Thyroid gland (tissue), 4 donors: Measurements from ENCODE around the gene DISC1. TPM values are rescaled to one million over a fixed set of nuclear protein-coding genes. Genes with fewer than 3 reads are reported as not detected.
A peak's percentile ranks its signal among the peaks of the same experiment; 100 is the strongest.

ENCODE experiments used
- DNase-seq, 2 donors: peaks; one replicate each; pipeline ENCODE4 v3.0.0-alpha.2; 2019
- H3K27ac ChIP-seq, 3 donors: fragments of 200-600 bp; sonication (generic); 1 replicate in 2 of 3; 2 replicates in 1 of 3; pipeline ENCODE4 v1.5.1; 2016 to 2019; ENCODE audit warnings: mild to moderate bottlenecking in 1 of 3, moderate library complexity in 1 of 3
- H3K27me3 ChIP-seq: fragments of 200-600 bp; sonication (generic); one replicate; pipeline ENCODE4 v1.5.1; 2019
- H3K36me3 ChIP-seq, 2 donors: fragments of 200-600 bp; sonication (generic); one replicate each; pipeline ENCODE4 v1.5.1; 2016 to 2019
- H3K4me1 ChIP-seq, 2 donors: fragments of 200-600 bp; sonication (generic); one replicate each; pipeline ENCODE4 v1.5.1; 2017 to 2019
- H3K4me3 ChIP-seq, 3 donors: fragments of 200-600 bp; sonication (generic); replicated peaks in 1 of 3; 1 replicate in 2 of 3; 2 replicates in 1 of 3; pipeline ENCODE4 v1.5.1; 2016; ENCODE audit warnings: mild to moderate bottlenecking in 1 of 3
- H3K9me3 ChIP-seq: fragments of 200-600 bp; sonication (generic); one replicate; pipeline ENCODE4 v1.5.1; 2017
- CTCF ChIP-seq, 6 experiments: fragments of 200-600 bp in 3 of 6; fragments of 450-650 bp in 3 of 6; sonication (generic) in 3 of 6; IDR thresholded peaks; one replicate each; pipeline ENCODE4 v1.5.1; 2016 to 2019; ENCODE audit warnings: antibody characterized with exemption in 6 of 6, mild to moderate bottlenecking in 2 of 6, inconsistent platforms in 1 of 6, moderate library complexity in 1 of 6
- POLR2A ChIP-seq, 2 donors: fragments of 450-650 bp; IDR thresholded peaks; one replicate each; pipeline ENCODE4 v1.6.1; 2017; ENCODE audit warnings: antibody characterized with exemption in 2 of 2, mild to moderate bottlenecking in 2 of 2, moderate library complexity in 1 of 2
- WGBS, 2 donors: methylation state at CpG; one replicate each; pipeline ENCODE4 v1.1.5; 2017; 5-methylcytosine and 5-hydroxymethylcytosine counted together
- intact Hi-C: fragments of 100-400 bp; cut with DNase I; formaldehyde crosslinking; loops from one replicate; pipeline ENCODE4 v1.15.1; 2023
- total RNA-seq, 4 donors: library from RNA; depleted of rRNA; stranded (reverse); fragments of >200 nt; gene quantifications; one replicate each; pipeline ENCODE4 v1.2.3, GENCODE V29; 2016

Gene DISC1
- total RNA-seq, 4 donors from 2014 or later = 6.9 to 17.7 (median 9.8) TPM

GRCh38 chr1:231855361-231855760, 228.8 kb downstream of the DISC1 start:
- no peaks in the 10 kb centered on the region for H3K27me3 ChIP-seq
- H3K4me1 ChIP-seq = peaks cover 0 to 9% of the 10 kb centered on the region in 2 donors
- intact Hi-C loops = no loop called here
- 87 to 90% methylated on average over 1 of the region's 1 CpG for WGBS, 2 donors
- no peak overlapping the region for H3K4me3 ChIP-seq
- no peak for DNase-seq
- TF ChIP-seq CTCF (IDR thresholded peaks at IDR 0.05) (no peak), POLR2A (IDR thresholded peaks at IDR 0.05) (no peak)
- H3K36me3 ChIP-seq = no peaks in the 10 kb centered on the region
- H3K27ac ChIP-seq = no peak overlapping the region
- H3K9me3 ChIP-seq = no peaks in the 10 kb centered on the region

GRCh38 chr1:231855926-231856325, 229.3 kb downstream of the DISC1 start:
- H3K27me3 ChIP-seq = no peaks in the 10 kb centered on the region
- intact Hi-C loops = no loop called here
- DNase-seq = no peak
- H3K9me3 ChIP-seq = no peaks in the 10 kb centered on the region
- no peak overlapping the region for H3K27ac ChIP-seq
- H3K36me3 ChIP-seq = no peaks in the 10 kb centered on the region
- peaks cover 0 to 9% of the 10 kb centered on the region in 2 donors for H3K4me1 ChIP-seq
- no peak for TF ChIP-seq CTCF (IDR thresholded peaks at IDR 0.05)
- no peak for TF ChIP-seq POLR2A (IDR thresholded peaks at IDR 0.05)
- H3K4me3 ChIP-seq = no peak overlapping the region
- 98% methylated on average over 5 of the region's 5 CpGs for WGBS, 2 donors

- no peaks in the 10 kb centered on the region for H3K36me3 ChIP-seq
- no peaks in the 10 kb centered on the region for H3K27me3 ChIP-seq
- no peak overlapping the region for H3K27ac ChIP-seq
- no peak for DNase-seq
- TF ChIP-seq POLR2A (IDR thresholded peaks at IDR 0.05) = no peak
- no peak for TF ChIP-seq CTCF (IDR thresholded peaks at IDR 0.05)
- H3K4me1 ChIP-seq = peaks cover 0 to 9% of the 10 kb centered on the region in 2 donors
- intact Hi-C loops = no loop called here
- H3K9me3 ChIP-seq = no peaks in the 10 kb centered on the region
- no peak overlapping the region for H3K4me3 ChIP-seq
- 99 to 100% methylated on average over 3 of the region's 3 CpGs for WGBS, 2 donors
Observed at GRCh38 chr1:231856426-231856825, 229.8 kb downstream of the DISC1 start.

- Histone ChIP-seq H3K4me3 (no peak overlapping the region), H3K27me3 (no peaks in the 10 kb centered on the region), H3K9me3 (no peaks in the 10 kb centered on the region), H3K36me3 (no peaks in the 10 kb centered on the region), H3K4me1 (peaks cover 0 to 9% of the 10 kb centered on the region in 2 donors), H3K27ac (no peak overlapping the region)
- TF ChIP-seq POLR2A (IDR thresholded peaks at IDR 0.05) (no peak), CTCF (IDR thresholded peaks at IDR 0.05) (no peak)
- intact Hi-C loops = no loop called here
- 96 to 97% methylated on average over 4 of the region's 4 CpGs for WGBS, 2 donors
- DNase-seq = no peak
Observed at GRCh38 chr1:231856894-231857293, 230.3 kb downstream of the DISC1 start.

GRCh38 chr1:231857609-231858135, 231.1 kb downstream of the DISC1 start:
- no peaks in the 10 kb centered on the region for H3K36me3 ChIP-seq
- peaks cover 0 to 9% of the 10 kb centered on the region in 2 donors for H3K4me1 ChIP-seq
- TF ChIP-seq POLR2A (IDR thresholded peaks at IDR 0.05) (no peak), CTCF (IDR thresholded peaks at IDR 0.05) (no peak)
- no peaks in the 10 kb centered on the region for H3K27me3 ChIP-seq
- intact Hi-C loops = no loop called here
- H3K4me3 ChIP-seq = no peak overlapping the region
- WGBS, 2 donors = 51 to 66% methylated on average over 8 of the region's 8 CpGs
- no peaks in the 10 kb centered on the region for H3K9me3 ChIP-seq
- no peak overlapping the region for H3K27ac ChIP-seq
- DNase-seq = peak; percentile 24 to 27
